CD4-positive, alpha-beta T cell treated with Interleukin-6 at 100 ng/mL for 8 hours (primary cell): ENCODE measurements around the gene HLCS.

ENCODE experiments used
- DNase-seq: peaks from one replicate; pipeline ENCODE4 v3.0.0-alpha.2; 2020; ENCODE audit warnings: mixed read lengths, low spot score

The HLCS gene

GRCh38 chr21:36773117-36773516 is 193.4 kb downstream of the HLCS start:
- no peak for DNase-seq

GRCh38 chr21:36769051-36769839 is 197.2 kb downstream of the HLCS start:
- no peak for DNase-seq

DNA sequence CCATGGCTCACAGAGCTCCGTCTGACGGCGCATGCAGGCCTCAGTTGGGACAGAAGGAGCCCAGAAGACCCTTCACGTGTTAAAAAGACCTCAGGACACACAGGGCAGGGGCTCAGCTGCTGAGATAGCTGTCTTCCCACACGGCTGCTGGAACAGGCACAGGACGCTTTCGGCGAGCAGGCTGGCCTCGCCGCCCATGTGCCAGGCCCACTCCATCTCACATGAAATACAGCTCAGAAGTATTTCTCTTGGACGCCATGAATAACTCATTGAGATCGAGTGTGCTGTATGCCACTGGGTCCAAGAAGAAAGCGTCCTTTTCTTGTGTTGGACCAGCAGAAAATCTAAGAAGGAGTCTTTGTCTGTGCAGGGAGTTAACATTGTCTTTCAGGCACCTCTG is 198.0 kb downstream of the HLCS start:
- DNase-seq: no peak

DNA sequence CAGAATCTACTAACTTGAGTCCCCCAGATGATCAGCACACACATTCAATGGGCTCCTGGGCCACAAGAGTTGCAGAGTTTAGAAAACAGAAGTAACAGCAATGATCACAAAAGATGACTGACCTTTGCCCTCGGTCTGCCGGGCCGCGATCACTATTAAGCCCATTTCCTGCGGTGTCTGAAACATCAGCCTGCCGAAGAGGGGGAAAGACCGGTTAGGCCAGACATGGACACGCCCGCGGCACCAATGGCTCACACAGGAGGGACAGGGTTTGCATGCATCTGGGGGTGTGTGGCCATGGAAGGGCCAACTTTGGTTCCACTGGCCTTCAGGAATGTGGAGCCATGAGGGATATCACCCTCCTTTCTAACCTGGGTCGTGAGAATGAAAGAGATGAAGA is 199.4 kb downstream of the HLCS start:
- no peak for DNase-seq

DNA sequence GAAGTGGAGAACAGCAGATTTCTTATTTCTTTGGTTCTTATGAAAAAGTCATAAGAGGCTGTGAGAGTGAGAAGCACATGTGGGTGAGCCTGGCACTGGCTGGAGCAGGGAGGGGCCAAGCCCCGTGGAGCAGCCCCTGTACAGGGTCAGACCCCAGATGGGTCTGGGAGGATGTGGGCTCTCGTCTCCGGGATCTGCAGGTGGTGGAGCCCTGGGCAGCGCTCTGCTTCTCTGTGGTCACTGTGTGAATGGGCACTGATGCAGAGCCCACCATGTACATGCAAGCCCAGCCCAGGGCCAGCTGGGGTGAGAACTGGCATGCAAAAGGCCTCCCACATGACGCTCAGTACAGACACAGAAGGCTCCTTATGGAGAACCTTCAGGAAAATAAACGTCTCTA is 200.0 kb downstream of the HLCS start:
- DNase-seq: no peak

DNA sequence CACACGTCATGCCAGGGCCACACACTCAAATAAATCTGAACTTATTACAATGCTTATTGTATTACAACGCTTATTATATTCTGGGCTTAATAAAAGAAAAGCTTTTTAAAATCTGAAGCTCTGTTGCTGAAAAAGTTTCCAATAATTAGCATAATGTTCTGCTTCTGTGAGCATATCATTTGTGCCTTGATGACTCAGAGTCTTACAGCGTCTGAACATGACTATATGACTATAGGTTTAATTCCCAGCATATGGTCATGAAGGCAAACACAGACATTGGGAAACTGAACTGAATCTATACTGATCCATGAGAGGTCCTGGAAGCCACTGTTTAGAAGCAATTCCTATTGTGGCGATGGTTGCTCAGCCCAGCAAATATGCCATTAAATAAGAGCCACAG is 201.2 kb downstream of the HLCS start:
- no peak for DNase-seq

DNA sequence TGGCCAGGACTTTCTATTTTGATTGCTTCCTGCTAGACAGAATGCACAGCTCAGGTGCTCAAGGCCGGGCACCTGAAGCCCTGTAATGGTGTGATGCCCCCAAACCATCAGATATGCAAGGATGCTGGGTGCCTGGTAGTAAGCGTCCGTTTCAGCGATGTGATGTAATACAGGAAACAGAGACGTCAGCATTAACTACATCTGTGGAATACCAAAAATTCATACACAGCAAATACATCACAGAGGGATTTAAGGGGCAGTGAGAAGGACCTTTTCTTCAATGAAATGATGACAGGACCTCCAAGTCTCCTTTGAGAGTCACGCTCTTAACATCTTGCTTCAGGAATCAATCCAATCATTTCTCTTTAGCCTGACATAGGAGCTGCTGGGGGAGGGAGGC is 203.2 kb downstream of the HLCS start:
- DNase-seq: no peak

DNA sequence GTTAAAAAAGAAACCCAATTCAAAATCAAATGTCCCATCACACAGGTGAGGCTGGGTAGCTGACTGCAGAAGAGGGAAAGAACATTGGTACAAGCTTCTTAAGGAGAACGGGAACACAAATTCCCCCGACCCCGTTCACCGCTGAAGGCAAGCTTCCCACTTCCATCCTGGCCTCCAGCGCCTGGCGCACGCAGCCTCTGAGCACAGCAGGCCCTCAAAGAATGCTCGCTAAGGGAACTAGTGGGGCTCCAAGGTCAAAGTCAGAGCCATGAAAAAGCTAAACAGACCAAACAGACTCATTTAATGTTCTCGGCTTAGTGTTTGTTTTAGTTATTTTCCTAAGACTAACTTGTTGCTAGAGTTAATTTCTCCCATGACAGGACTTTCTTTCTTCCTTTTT is 203.8 kb downstream of the HLCS start:
- no peak for DNase-seq

- no peak for DNase-seq
These were observed 204.8 kb downstream of the HLCS start for GRCh38 chr21:36761685-36762084.

DNA sequence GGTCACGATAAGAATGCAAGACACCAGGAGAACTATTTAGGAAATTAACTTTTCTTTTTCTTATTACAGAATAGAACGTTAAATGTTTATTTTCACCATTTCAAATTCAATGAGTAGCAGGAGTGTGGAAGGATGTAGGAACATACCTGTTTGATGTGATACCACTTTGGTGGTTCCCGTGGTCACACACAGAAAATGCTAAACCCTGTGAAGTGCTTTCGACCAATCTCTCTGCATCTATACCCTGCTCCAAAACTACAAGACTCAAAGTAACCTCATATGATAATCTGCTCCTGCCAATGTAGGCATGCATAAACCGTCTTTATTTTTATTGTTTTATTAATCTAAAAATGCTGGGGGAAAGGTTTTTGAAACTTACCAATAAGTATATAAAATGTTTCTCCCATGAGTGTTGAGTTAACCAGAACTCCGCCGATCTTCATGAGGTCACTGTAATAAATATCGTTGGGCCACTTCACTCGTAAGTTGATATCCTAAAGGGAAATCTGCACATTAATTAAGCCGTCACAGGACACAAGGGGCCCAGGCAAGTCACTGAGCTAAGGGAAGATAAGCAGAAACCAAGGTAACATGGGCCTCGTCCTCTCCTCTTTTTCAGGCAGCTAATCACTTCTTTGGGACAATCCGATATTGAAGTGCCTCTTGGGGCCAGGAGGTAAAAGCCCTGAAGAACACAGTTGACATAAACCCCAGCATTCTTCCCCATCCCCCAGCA is 207.0 kb downstream of the HLCS start:
- DNase-seq: no peak

- DNase-seq: no peak
These were observed 209.3 kb downstream of the HLCS start for GRCh38 chr21:36757196-36757595.

DNA sequence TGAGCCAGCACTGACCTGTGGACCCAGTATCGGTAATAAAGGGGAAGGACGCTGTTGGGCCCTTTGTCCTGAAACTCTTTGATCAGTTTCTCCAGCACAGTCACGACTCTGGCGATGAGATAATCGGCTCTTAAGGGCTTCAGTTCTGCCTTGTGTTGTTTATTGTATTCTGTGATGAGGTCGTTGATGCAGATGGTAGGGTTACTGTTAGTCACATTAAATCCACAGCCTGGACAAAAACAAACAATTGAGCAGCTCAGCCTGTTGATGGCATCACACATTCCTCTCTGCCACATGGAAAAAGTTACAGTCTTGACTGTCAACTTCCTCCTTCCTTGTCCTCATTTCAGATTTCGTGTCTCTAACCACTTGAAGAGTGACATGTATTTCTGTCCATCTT is 209.9 kb downstream of the HLCS start:
- DNase-seq: no peak

- DNase-seq: no peak
These were observed 212.1 kb downstream of the HLCS start for GRCh38 chr21:36754241-36754898.

GRCh38 chr21:36753556-36753955 is 212.9 kb downstream of the HLCS start:
- no peak for DNase-seq

DNA sequence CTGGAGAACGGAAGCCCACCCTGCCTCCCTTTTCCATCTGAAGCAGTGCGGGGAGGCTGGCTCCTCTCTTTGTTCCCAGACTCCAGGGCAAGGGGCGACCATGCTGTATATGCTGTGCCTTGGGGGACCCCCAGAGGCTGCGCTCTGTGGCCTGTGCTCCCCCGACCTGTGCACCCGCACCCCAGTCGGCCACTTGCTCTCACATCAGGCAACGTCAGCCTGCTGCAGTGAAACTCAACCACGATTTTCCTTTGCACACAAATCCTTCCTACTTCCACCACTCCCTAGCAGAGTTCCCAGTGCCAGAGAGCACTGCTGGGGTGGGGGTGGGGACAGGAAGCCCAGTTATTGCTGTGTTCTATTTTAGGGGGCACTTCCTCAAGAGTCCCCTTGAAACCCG is 215.1 kb downstream of the HLCS start:
- DNase-seq: no peak

GRCh38 chr21:36750576-36750959 is 215.9 kb downstream of the HLCS start:
- no peak for DNase-seq

- DNase-seq: no peak
These were observed 216.4 kb downstream of the HLCS start for GRCh38 chr21:36749935-36750575.

GRCh38 chr21:36747815-36748383 is 218.6 kb downstream of the HLCS start:
- DNase-seq: no peak

GRCh38 chr21:36747041-36747814 is 219.2 kb downstream of the HLCS start:
- DNase-seq: no peak

DNA sequence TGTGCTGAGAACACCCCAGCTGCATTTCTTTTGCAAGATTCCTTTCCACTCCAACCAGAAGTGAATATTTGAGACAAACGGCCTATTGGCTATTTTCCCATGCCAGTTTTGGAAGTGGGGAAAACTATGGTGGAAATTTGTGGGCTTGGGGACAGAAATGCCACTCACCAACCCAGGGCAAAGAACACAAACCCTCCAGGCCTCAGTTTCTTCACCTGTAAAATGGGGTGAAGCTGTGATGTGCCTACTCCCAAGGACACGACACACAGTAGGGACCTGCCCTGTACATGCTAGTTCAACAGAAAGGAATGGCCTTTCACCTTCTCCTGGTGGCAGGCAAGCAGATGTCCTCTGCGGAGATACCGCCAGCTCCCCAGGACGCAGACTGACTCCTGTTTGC is 221.0 kb downstream of the HLCS start:
- no peak for DNase-seq

DNA sequence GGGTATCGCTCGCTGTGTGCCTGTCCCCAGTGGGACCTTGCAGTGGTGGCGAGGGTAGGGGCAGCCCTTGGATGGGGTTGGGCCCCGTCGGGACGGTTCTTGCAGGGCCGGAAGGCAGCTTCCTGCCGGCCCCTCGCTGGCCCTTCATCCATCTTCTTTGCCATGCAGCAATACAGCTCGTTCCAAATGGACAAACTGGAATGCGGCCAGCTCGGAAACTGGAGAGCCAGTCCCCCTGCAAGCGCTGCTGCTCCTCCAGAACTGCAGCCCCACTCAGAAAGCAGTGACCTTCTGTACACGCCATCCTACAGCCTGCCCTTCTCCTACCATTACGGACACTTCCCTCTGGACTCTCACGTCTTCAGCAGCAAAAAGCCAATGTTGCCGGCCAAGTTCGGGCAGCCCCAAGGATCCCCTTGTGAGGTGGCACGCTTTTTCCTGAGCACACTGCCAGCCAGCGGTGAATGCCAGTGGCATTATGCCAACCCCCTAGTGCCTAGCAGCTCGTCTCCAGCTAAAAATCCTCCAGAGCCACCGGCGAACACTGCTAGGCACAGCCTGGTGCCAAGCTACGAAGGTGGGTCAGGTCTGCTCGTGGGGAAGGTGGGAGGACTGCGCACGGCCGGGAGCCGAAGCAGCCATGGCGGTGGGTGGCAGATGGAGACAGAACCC is 221.8 kb downstream of the HLCS start:
- DNase-seq: no peak
